ENCODE measurements around the gene CPSF7. TPM values are rescaled to one million over a fixed set of nuclear protein-coding genes. Genes with fewer than 3 reads are reported as not detected.
A peak's percentile ranks its signal among the peaks of the same experiment; 100 is the strongest.

CPSF7 gene
- total RNA-seq, 1 experiment from 2014 or later, result 145 TPM

- TF ChIP-seq CTCF (conservative IDR thresholded peaks at IDR 0.05), result no peak
Measured at GRCh38 chr11:61357894-61358239, 71.9 kb downstream of the CPSF7 start.

More at GRCh38 chr11:61357894-61358239, 71.9 kb downstream of the CPSF7 start:
- no peaks in the 10 kb centered on the region for H3K9me3 ChIP-seq (ENCODE audit: control insufficient read depth, low read depth, low read length)
- Mint-ChIP-seq H3K27ac (peak overlapping the region in 1 of 3 experiments; percentile 40; a peak in 1 of 7 replicates), H3K9me3 (no peaks in the 10 kb centered on the region; a peak in 1 of 5 replicates), H3K4me1 (peaks cover 10 to 16% of the 10 kb centered on the region in 2 experiments), H3K27me3 (ENCODE audit: low read depth) (no peaks in the 10 kb centered on the region), H3K4me3 (no peak overlapping the region), H3K36me3 (ENCODE audit: insufficient read depth in 1 of 3, low read depth in 3 of 3) (peaks cover 4 to 14% (median 8%) of the 10 kb centered on the region in 3 experiments)
- H2BK15ac ChIP-seq (ENCODE audit: low read depth, low read length), result no peak overlapping the region
- H3K4ac ChIP-seq (ENCODE audit: low read depth, low read length), result no peak overlapping the region
- no peak overlapping the region for H4K8ac ChIP-seq (replicated peaks; ENCODE audit: insufficient read length, low read depth, low read length)
- no peaks in the 10 kb centered on the region for H4K20me1 ChIP-seq (ENCODE audit: control insufficient read depth, insufficient read depth, insufficient read length)
- H2BK20ac ChIP-seq (ENCODE audit: low read depth, low read length, poor library complexity, severe bottlenecking), result no peak overlapping the region
- no CpG with 5 or more reads among the region's 6 CpGs for WGBS (ENCODE audit: extremely low coverage, insufficient read length, low lambda C conversion rate)
- H2AK5ac ChIP-seq (ENCODE audit: insufficient read length, low read length), result no peak overlapping the region
- no peak overlapping the region for H3T11ph ChIP-seq (ENCODE audit: low read length)
- H3K18ac ChIP-seq (ENCODE audit: insufficient read length, low read depth, low read length), result no peak overlapping the region
- no peak overlapping the region for H3K14ac ChIP-seq (ENCODE audit: insufficient read depth, low read length)
- H3K4me2 ChIP-seq (ENCODE audit: insufficient read depth, insufficient read length, low read length), result no peak overlapping the region
- no peak overlapping the region for H2BK12ac ChIP-seq (ENCODE audit: insufficient read length, low read depth, low read length)
- no peak overlapping the region for H2AFZ ChIP-seq (ENCODE audit: low read length)
- no peak overlapping the region for H2BK5ac ChIP-seq (ENCODE audit: insufficient read length, low read length)
- no peaks in the 10 kb centered on the region for H3K79me1 ChIP-seq (ENCODE audit: insufficient read depth, low read depth, low read length, poor library complexity, severe bottlenecking)
- no peak overlapping the region for H3K56ac ChIP-seq (ENCODE audit: insufficient read length, low read depth, low read length)
- H3K27me3 ChIP-seq (ENCODE audit: insufficient read depth, low read length), result no peaks in the 10 kb centered on the region
- H4K91ac ChIP-seq (ENCODE audit: insufficient read length, low read depth, low read length), result no peak overlapping the region
- H2BK120ac ChIP-seq (ENCODE audit: low read depth, low read length, poor library complexity, severe bottlenecking), result no peak overlapping the region
- H3K79me2 ChIP-seq (ENCODE audit: insufficient read depth, low read length), result peaks cover 2% of the 10 kb centered on the region; the same call in 1 of the 2 replicates
- H3K27ac ChIP-seq (ENCODE audit: insufficient read length, low read depth, low read length), result no peak overlapping the region
- peaks cover 6% of the 10 kb centered on the region for H3K23me2 ChIP-seq (ENCODE audit: insufficient read length, low read depth, low read length, poor library complexity, severe bottlenecking)
- H3K9ac ChIP-seq (ENCODE audit: extremely low read depth, insufficient read length, low read length), result no peak overlapping the region
- no peak for DNase-seq
- no peak overlapping the region for H4K5ac ChIP-seq (ENCODE audit: insufficient read length, low read depth, low read length)
- no peaks in the 10 kb centered on the region for H3K4me1 ChIP-seq (ENCODE audit: insufficient read depth, low read length)
- H3K23ac ChIP-seq (ENCODE audit: insufficient read length, low read depth, low read length), result no peak overlapping the region
